IPS DF 4.7 (cell line): ENCODE data around the gene HIRA.
"Not testable (repeated sequence)": the region's sequence is repeated elsewhere in the genome, so short reads cannot be mapped to it uniquely, and the experiment has no call there.

ENCODE experiments used
- DNase-seq: peaks from one replicate; pipeline ENCODE4 v3.0.0-alpha.2; 2013; ENCODE audit warnings: low spot score; ENCODE audit errors: extremely low read depth

Gene HIRA

DNA sequence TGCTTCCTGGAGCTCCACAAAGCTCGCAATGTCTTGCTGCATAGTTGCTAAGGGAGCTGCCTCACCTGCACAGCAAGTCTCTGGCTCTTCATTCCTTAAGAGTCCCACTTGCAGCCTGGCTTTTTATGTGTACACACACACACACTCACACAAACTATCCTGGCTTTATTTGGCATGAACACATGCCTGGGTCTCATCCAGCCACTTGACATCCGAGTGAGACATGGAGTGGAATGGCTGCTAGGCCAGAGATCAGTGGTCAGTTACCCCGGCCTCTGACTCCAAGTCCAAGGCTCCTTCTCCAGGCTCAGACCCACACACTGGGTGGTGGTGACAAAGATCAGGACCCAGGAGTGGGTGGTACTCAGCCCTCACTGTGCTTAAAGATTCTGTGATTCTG is 102.1 kb downstream of the HIRA start:
- no peak for DNase-seq

GRCh38 chr22:19325296-19325948 is 106.1 kb downstream of the HIRA start:
- no peak for DNase-seq

GRCh38 chr22:19323420-19323819 is 108.1 kb downstream of the HIRA start:
- not testable (repeated sequence) for DNase-seq

DNA sequence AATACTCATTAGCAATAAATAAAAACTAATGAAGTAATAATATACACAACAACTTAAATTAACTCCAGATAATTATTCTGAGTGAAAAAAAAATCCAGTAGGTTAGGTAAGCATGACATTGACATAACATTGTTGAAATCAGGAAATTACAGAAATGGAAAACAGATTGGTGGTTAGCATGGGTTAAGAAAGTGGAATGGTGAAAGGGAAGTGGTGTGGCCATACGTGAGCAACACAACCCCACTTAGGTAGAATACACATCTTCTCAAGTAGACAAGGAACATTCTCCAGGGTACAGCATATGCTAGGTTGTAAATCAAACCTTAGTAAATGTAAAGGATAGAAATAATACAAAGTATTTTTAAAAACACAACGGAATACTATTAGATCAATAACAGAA is 109.8 kb downstream of the HIRA start:
- no peak for DNase-seq

DNA sequence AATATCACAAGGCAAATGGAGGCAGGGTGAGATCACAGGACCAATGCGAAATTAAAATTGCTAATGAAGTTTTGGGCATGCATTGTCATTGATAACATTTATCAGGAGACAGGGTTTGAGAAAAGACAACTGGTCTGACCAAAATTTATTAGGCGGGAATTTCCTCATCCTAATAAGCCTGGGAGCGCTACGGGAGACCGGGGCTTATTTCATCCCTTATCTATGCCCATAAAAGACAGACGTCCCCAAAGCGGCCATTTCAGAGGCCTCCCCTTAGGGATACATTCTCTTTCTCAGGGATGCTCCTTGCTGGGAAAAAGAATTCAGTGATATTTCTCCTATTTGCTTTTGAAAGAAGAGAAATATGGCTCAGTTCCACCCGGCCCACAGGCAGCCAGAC is 111.4 kb downstream of the HIRA start:
- DNase-seq, result not testable (repeated sequence)

DNA sequence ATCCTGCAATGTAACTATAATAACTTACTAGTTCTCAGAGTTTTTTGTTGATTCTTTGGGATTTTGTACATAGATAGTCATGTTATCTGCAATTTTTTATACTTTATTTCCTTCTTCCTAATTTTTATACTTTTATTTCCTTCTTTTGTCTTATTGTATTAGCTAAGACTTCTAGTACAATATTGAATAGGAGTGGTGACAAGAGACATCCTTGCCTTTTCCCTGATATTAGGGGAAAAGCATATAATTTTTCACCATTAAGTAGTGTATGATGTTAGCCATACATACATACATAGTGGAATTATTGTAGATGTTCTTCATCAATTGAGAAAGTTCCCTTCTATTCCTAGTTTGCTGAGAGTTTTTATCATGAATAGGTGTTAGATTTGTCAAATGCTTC is 112.3 kb downstream of the HIRA start:
- DNase-seq, result no peak

GRCh38 chr22:19317865-19318264 is 113.7 kb downstream of the HIRA start:
- DNase-seq, result no peak

GRCh38 chr22:19307872-19308271 is 123.7 kb downstream of the HIRA start:
- DNase-seq, result no peak

GRCh38 chr22:19306535-19306934 is 125.0 kb downstream of the HIRA start:
- not testable (repeated sequence) for DNase-seq

GRCh38 chr22:19304547-19304946 is 127.0 kb downstream of the HIRA start:
- DNase-seq, result no peak

DNA sequence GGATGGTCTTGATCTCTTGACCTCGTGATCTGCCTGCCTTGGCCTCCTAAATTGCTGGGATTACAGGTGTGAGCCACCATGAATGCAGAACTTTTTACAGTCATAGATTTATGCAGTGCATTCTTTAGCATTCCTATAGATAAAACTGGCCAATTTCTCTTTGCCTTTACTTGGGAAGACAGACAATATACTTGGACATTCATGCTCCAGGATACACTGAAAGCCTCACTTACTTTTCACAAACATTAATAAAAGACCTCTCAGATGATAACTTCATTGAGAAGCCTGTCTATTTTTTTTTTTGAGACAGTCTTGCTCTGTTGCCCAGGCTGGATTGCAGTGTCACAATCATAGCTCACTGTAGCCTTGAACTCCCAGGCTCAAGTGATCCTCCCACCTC is 127.7 kb downstream of the HIRA start:
- DNase-seq, result no peak

DNA sequence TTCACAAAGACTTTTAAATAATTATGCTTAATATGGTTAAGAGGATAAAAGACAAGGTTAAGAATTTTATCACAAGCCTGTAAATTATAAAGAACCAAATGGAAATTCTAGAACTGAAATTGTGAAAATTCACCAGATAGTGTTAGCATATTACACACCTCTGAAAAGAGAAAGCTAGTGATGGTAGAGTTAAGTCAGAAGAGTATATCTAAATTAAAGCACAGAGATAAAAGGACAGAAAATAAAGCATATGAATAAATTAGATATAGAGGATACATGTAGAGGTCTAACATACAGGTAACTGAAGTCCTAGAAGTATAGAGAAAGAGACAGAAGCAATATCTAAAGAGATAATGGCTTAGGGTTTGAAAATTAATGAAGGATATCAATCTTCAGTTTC is 135.8 kb downstream of the HIRA start:
- DNase-seq, result no peak

DNA sequence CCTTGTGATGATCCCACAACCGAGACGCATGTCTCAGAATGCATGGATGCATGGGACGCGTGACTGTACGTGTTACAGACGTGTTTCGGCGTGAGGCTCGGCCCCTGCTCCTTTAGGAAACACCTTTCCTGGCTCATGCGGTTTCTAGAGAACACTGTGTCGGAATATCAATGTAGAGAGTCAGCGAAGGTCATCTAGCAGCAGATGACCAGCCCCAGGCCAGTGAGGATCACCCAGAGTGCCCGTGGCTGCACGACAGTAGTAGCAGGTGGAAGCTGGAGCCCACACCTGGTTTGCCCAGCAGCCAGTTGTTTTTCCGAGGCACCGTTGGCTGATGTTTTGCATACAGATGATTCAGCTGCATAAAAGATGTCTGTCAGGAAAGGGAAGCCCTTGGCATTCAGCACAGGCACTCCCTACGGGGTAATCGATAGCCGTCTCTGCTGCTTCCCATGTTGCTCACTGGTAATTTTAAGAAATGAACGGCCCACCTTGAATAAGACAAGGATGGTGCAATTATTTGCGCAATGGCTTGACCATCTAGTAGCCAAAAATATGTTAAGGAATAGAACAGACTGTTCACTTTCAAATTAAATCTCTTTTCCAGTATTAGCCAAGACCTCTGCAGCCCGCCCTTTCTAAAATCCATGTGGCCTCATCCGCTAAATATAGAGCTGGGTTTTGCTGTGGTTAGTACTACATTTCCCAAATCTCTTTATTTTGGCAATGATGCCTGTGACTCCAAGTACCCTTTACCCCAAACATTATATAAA is 138.9 kb downstream of the HIRA start:
- DNase-seq, result no peak

DNA sequence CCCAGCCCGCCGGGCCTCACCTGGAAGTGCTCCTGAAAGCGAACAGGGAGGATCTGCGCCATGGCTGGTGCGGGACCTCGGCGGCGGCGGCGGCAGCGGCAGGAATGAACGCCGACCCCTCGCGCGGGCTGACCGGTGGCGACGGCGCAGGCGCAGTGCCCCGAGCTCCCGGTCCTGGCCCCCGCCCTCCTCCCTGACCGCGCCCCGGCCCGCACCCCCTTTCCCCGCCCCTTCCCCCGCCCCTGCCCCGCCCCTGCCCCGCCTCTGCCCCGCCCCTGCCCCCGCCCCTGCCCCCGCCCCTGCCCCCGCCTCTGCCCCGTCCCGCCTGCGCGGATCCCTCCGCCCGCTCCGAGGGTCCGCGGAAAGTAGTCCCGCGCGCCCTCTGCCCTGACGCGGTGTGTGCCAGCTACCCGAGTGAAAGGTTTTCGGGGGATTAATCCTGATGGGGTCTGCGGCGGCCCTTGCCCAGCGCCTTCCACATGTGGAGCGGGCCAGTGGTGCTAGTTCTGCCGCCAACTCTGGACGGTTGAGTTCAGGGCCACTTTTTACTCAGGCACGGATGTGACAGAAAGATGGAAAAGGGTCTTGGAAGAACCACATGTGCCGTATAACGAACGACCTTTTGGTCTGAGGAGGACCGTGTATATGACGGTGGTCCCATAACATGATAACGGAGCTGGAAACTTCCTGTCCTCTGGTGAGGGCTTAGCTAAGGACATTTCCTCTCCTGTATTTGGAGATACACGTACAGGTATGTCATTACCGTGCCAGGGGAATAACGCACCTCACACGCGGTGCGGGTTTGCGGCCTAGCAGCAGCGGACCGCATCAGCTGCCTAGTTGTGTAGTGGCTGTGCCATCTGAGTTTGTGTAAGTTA is 139.7 kb downstream of the HIRA start, which contains the start of gene CLTCL1:
Gene CLTCL1 (minus strand): TSS at position 140 of the 878 bp plus-strand sequence. CDS start 78 bp downstream, at position 62.
- DNase-seq, result no peak

DNA sequence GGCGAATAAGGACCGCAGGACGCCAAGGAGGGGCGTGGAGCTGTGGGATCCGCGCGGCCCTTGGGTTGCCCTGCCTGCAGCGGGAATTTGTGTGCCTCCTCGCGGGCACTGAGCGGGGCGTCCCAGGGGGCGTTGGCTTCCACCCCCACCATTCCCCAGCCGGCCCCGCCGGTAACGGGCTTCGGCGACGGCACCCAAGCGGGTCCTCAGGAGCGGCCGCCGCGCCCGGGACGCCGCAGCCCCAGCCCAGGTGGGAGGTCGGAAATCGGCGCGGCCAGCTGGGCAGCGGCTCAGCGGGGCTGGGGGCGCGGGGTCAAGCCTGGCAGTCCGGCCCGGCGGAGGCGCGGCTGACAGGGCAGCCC is 140.3 kb downstream of the HIRA start:
- no peak for DNase-seq

GRCh38 chr22:19290400-19291217 is 140.9 kb downstream of the HIRA start:
- no peak for DNase-seq

DNA sequence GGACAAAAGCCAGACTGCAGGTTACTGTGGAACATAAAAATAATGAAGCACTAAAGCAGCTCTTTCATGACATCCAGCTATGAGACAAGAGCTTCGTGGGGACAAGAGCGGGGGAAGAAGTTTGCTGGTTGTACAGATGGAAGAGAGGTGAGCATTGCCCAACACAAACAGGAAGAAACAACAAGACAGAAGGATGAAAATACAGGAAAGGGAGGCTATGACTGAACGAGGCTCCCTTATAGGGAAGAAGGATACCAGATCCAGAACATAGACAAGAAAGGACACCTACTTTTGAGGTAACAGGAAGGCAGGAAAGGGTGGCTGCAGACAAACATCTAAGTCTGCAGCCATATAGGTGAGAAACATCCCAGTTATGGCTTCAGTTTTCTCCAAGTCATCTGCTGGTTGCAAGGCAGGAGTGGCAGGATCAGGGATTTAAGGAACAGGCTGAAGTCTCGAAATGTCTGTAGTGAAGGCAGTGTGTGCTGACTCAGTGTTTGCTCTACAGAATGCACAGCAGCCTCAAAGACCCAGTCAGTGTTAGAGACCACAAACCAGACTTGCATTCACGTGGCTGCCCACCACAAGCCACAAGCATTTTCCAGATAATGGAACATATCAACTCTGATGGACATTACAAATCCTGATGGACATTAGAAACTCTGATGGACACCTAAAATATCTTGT is 141.9 kb downstream of the HIRA start:
- DNase-seq, result no peak

DNA sequence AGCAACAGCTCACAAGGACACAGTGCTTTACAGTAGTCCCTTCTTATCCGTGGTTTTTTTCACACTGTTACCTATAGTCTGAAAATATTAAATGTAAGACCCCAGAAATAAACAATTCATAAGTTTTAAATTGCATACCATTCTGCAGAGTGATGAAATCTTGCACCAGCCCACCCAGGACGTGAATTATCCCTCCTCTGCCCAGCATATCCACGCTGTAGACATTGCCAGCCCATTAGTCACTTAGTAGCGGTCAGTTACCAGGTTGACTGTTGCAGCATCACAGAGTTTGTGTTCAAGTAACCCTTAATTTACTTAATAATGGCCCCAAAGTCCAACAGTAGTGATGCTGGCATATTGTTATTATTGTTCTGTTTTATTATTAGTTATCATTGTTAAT is 143.6 kb downstream of the HIRA start:
- no peak for DNase-seq

GRCh38 chr22:19287076-19287707 is 144.3 kb downstream of the HIRA start:
- DNase-seq, result no peak

DNA sequence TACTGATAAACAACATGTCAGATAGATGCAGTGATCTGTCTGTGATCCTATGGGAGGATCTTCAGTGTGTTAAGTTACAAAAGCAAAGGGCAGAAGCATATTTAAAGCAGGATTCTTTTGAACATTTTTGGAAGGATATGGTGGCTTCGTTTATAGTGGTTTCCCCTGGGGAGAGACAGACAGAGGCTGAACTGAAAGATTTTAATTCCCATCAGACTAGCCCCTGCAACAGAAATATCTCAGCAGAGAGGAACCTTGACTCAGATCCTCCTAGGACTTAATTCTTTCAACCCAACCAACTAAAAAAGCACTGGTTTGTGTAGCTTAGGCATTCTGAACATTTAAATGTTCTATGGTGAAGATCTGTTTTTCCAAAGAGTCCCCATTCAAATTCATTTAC is 145.7 kb downstream of the HIRA start:
- no peak for DNase-seq
